Neural progenitor cell (in vitro differentiated cells): ENCODE results near the gene CXCR5. TPM values are rescaled to one million over a fixed set of nuclear protein-coding genes. Genes with fewer than 3 reads are reported as not detected.

Experiments used
- DNase-seq: peaks from one replicate; pipeline ENCODE4 v3.0.0-alpha.2; 2016; ENCODE audit warnings: low spot score
- H2AFZ ChIP-seq: fragments of 200-600 bp; sonication (generic); replicated peaks from 2 replicates; pipeline ENCODE4 v1.6.1; 2016; ENCODE audit warnings: antibody characterized with exemption
- H3F3A ChIP-seq: fragments of 200-600 bp; sonication (generic); 2 replicates; pipeline ENCODE4 v1.6.1; 2016; ENCODE audit warnings: antibody characterized with exemption, low read depth
- H3K27ac ChIP-seq: fragments of 200-600 bp; sonication (generic); 2 replicates; pipeline ENCODE4 v1.5.1; 2016; ENCODE audit warnings: mild to moderate bottlenecking
- H3K27me3 ChIP-seq: fragments of 200-600 bp; sonication (generic); 2 replicates; pipeline ENCODE4 v1.6.1; 2016; ENCODE audit warnings: mild to moderate bottlenecking, moderate library complexity
- H3K36me3 ChIP-seq: fragments of 200-600 bp; sonication (generic); 2 replicates; pipeline ENCODE4 v1.5.1; 2016
- H3K4me1 ChIP-seq: fragments of 200-600 bp; sonication (generic); 2 replicates; pipeline ENCODE4 v1.6.1; 2016; ENCODE audit warnings: mixed run types
- H3K4me2 ChIP-seq: fragments of 200-600 bp; sonication (generic); 2 replicates; pipeline ENCODE4 v1.6.1; 2016
- H3K4me3 ChIP-seq: fragments of 200-600 bp; sonication (generic); 2 replicates; pipeline ENCODE4 v1.5.1; 2016
- H3K79me2 ChIP-seq: fragments of 200-600 bp; sonication (generic); 2 replicates; pipeline ENCODE4 v1.6.1; 2016; ENCODE audit warnings: low read depth
- H3K9ac ChIP-seq: fragments of 200-600 bp; sonication (generic); 2 replicates; pipeline ENCODE4 v1.6.1; 2016
- H3K9me3 ChIP-seq: fragments of 200-600 bp; sonication (generic); 2 replicates; pipeline ENCODE4 v1.5.1; 2016; ENCODE audit warnings: low read depth
- H4K20me1 ChIP-seq: fragments of 200-600 bp; sonication (generic); 2 replicates; pipeline ENCODE4 v1.6.1; 2016; ENCODE audit warnings: low read depth
- H3K27ac Mint-ChIP-seq: 3 replicates; pipeline ENCODE4 v1.8.0; 2021; ENCODE audit warnings: mixed read lengths
- H3K27me3 Mint-ChIP-seq: 2 replicates; pipeline ENCODE4 v1.8.0; 2022; ENCODE audit warnings: low read depth, mild to moderate bottlenecking, inconsistent platforms, moderate library complexity, mixed read lengths; ENCODE audit not compliant: insufficient read depth
- H3K36me3 Mint-ChIP-seq: 3 replicates; pipeline ENCODE4 v1.8.0; 2021; ENCODE audit warnings: mixed read lengths
- H3K4me1 Mint-ChIP-seq: 3 replicates; pipeline ENCODE4 v1.8.0; 2021; ENCODE audit warnings: mixed read lengths
- H3K4me3 Mint-ChIP-seq: 3 replicates; pipeline ENCODE4 v1.8.0; 2021; ENCODE audit warnings: mild to moderate bottlenecking, moderate library complexity, mixed read lengths
- H3K9me3 Mint-ChIP-seq: 3 replicates; pipeline ENCODE4 v1.8.0; 2020; ENCODE audit warnings: mixed read lengths
- EZH2 ChIP-seq: fragments of 200-600 bp; sonication (generic); IDR thresholded peaks from 2 replicates; pipeline ENCODE4 v1.6.1; 2017; ENCODE audit warnings: antibody characterized with exemption, mild to moderate bottlenecking, moderate library complexity
- EZH2phosphoT487 ChIP-seq: fragments of 200-600 bp; sonication (generic); IDR thresholded peaks from 2 replicates; pipeline ENCODE4 v1.6.1; 2017; ENCODE audit warnings: antibody characterized with exemption
- total RNA-seq: library from RNA; depleted of rRNA; stranded (reverse); fragments of >200 nt; gene quantifications from 2 replicates; pipeline ENCODE4 v1.2.3, GENCODE V29; 2015; ENCODE audit warnings: low replicate concordance
- TF ChIP-seq, protein P1 (sequence below): fragments of 200-600 bp; sonication (generic); IDR thresholded peaks from 2 replicates; pipeline ENCODE4 v1.5.1; 2017; ENCODE audit warnings: antibody characterized with exemption, mild to moderate bottlenecking

The CXCR5 gene
- total RNA-seq, 1 donor from 2014 or later, result not detected

DNA sequence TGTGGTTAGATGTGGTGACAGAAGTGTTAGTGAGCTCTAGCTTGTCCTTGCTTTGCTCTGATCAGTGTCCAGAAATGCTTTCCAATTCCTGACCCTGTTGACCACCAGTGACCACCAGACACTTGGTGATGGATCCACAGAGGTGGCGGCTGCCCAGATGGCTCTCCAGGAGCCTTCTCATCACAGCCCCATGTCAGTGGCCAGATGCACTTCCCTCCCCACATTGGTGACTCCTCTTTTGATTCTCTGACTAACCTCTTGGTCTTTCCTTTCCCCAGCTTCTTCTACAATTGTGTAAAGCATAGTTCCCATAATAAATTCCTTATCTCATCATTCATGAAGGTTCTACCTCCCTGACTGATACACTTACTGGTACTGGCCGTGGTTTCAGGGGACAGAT lies 40.1 kb upstream of the CXCR5 start:
- H3K4me3 Mint-ChIP-seq, result no peak overlapping the region
- H3K9me3 Mint-ChIP-seq, result no peaks in the 10 kb centered on the region
- no peak overlapping the region for H3K27ac Mint-ChIP-seq
- Histone ChIP-seq H3K9me3 (no peaks in the 10 kb centered on the region), H3K79me2 (no peaks in the 10 kb centered on the region), H4K20me1 (no peaks in the 10 kb centered on the region), H3K36me3 (no peaks in the 10 kb centered on the region), H3K4me1 (peaks cover 6% of the 10 kb centered on the region), H3F3A (no peaks in the 10 kb centered on the region), H3K4me3 (no peak overlapping the region), H3K9ac (no peak overlapping the region), H3K27me3 (no peaks in the 10 kb centered on the region), H2AFZ (no peak overlapping the region), H3K4me2 (no peak overlapping the region), H3K27ac (no peak overlapping the region)
- TF ChIP-seq EZH2 (no peak), EZH2phosphoT487 (no peak)
- TF ChIP-seq, protein P1, sequence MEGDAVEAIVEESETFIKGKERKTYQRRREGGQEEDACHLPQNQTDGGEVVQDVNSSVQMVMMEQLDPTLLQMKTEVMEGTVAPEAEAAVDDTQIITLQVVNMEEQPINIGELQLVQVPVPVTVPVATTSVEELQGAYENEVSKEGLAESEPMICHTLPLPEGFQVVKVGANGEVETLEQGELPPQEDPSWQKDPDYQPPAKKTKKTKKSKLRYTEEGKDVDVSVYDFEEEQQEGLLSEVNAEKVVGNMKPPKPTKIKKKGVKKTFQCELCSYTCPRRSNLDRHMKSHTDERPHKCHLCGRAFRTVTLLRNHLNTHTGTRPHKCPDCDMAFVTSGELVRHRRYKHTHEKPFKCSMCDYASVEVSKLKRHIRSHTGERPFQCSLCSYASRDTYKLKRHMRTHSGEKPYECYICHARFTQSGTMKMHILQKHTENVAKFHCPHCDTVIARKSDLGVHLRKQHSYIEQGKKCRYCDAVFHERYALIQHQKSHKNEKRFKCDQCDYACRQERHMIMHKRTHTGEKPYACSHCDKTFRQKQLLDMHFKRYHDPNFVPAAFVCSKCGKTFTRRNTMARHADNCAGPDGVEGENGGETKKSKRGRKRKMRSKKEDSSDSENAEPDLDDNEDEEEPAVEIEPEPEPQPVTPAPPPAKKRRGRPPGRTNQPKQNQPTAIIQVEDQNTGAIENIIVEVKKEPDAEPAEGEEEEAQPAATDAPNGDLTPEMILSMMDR, result no peak
- H3K4me1 Mint-ChIP-seq, result peaks cover 9% of the 10 kb centered on the region
- H3K36me3 Mint-ChIP-seq, result no peaks in the 10 kb centered on the region
- no peak for DNase-seq
- peaks cover 5% of the 10 kb centered on the region for H3K27me3 Mint-ChIP-seq

DNA sequence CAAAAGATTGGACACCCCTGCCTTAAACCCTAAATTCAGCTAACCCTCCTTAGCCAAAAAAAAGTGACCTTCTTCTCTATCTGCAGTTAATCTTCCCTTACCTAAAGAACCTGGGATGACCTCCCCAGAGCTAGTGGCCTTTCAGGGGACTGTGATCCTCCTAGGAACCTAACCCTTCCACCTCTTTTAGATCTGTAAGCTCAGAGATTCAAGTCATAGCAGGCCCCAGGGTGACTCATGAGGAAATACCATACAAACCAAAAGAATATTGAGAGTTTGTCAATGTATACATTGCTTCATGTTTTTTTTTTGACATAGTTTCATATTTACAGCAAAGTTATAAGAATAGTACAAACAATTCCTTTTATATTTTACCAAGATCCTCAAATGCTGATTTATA lies 38.3 kb upstream of the CXCR5 start:
- Histone ChIP-seq H3K9me3 (no peaks in the 10 kb centered on the region), H3F3A (no peaks in the 10 kb centered on the region), H3K27ac (no peak overlapping the region), H3K4me1 (peaks cover 6% of the 10 kb centered on the region), H3K36me3 (no peaks in the 10 kb centered on the region), H3K4me3 (no peak overlapping the region), H3K79me2 (no peaks in the 10 kb centered on the region), H3K27me3 (no peaks in the 10 kb centered on the region), H3K4me2 (no peak overlapping the region), H3K9ac (no peak overlapping the region), H2AFZ (no peak overlapping the region), H4K20me1 (no peaks in the 10 kb centered on the region)
- no peak for DNase-seq
- no peak overlapping the region for H3K27ac Mint-ChIP-seq
- H3K4me3 Mint-ChIP-seq, result no peak overlapping the region
- H3K4me1 Mint-ChIP-seq, result peaks cover 10% of the 10 kb centered on the region
- H3K27me3 Mint-ChIP-seq, result peaks cover 6% of the 10 kb centered on the region
- TF ChIP-seq EZH2phosphoT487, result no peak
- TF ChIP-seq, protein P1, result no peak
- no peak for TF ChIP-seq EZH2
- no peaks in the 10 kb centered on the region for H3K9me3 Mint-ChIP-seq
- no peaks in the 10 kb centered on the region for H3K36me3 Mint-ChIP-seq

DNA sequence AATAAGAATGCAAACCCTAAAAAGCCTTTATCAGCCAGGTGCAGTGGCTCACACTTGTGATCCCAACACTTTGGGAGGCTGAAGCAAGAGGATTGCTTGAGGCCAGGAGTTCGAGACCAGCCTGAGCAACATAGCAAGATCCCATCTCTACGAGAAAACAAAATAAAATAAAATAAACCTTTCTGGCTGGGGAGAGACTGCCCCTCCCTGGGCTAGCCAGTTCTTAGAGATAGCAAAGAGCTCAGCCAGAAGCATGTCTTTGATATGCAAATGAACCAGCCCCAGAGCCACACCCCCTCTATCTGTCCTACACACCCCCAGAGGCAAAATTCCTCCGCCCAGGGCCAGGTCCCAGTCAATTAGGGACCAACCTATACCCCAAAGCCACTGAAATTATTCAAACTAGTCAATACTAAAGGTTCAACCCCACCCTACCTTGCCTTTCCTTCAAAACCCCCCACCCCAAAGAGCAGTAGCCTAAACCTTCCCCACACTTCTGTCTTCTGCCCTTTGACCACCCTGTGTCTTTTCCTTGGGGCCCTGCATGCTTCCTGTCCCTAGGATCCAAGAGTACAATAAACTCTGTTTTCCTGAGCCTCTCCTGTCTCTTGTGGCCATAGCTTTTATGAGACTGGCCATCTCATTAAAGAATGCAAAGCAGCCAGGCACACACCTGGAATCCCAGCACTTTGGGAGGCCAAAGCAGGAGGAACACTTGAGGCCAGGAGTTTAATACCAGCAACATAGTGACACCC lies 37.3 kb upstream of the CXCR5 start:
- Mint-ChIP-seq H3K27ac (no peak overlapping the region), H3K4me3 (no peak overlapping the region), H3K36me3 (no peaks in the 10 kb centered on the region), H3K27me3 (peaks cover 6% of the 10 kb centered on the region), H3K9me3 (no peaks in the 10 kb centered on the region), H3K4me1 (peaks cover 10% of the 10 kb centered on the region)
- no peaks in the 10 kb centered on the region for H4K20me1 ChIP-seq
- peaks cover 6% of the 10 kb centered on the region for H3K4me1 ChIP-seq
- H3K27me3 ChIP-seq, result no peaks in the 10 kb centered on the region
- no peak overlapping the region for H3K27ac ChIP-seq
- H2AFZ ChIP-seq, result no peak overlapping the region
- no peaks in the 10 kb centered on the region for H3F3A ChIP-seq
- TF ChIP-seq, protein P1, result no peak
- no peak for TF ChIP-seq EZH2
- TF ChIP-seq EZH2phosphoT487, result no peak
- no peaks in the 10 kb centered on the region for H3K9me3 ChIP-seq
- peak; percentile 28 for DNase-seq
- H3K36me3 ChIP-seq, result no peaks in the 10 kb centered on the region
- no peak overlapping the region for H3K9ac ChIP-seq
- no peaks in the 10 kb centered on the region for H3K79me2 ChIP-seq
- no peak overlapping the region for H3K4me3 ChIP-seq
- no peak overlapping the region for H3K4me2 ChIP-seq
